Measurements from ENCODE around the gene SLCO4A1. TPM values are rescaled to one million over a fixed set of nuclear protein-coding genes. Genes with fewer than 3 reads are reported as not detected.

The SLCO4A1 gene
- total RNA-seq, 1 donor from 2014 or later, result 31.1 TPM

DNA sequence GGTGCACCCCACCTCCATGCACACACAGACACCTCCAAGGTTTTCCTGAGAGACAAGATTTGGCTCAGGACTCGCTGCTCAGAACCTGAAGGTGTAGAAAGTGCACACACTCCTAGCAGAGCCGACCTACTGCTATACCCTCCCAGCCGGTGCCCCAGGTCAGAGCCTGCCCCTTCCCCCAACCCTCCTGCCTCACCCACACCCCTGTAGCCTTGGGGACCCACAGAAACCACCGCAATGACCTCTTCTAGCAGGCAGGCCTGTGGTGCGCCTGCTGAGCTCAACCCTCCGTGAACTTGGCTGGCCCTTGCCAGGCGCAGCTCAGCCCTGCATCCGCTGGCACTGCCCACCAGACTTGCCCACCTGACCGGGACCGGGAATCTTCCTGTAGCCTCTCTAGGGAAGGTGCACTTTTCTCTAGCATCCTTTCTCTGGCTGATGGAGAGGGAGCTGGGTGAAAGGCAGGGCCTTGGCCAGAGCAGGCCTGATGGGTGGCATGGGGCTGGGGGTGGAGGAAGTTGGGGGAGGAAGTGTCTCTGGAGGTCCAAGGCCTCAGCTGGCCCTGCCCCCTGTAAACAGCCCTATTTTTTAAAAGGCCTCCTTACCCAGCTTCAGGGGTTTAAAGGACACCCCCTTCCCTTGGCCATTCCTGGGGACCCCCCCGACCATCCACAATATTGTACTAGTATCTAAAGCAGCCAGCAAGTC, 36.9 kb upstream of the SLCO4A1 start:
- intact Hi-C loops (cut with DNase I), result no loop called here
- ATAC-seq (no peak), DNase-seq (ENCODE audit: low spot score) (no peak)

- no peak for ATAC-seq
- no peak for DNase-seq (ENCODE audit: low spot score)
- intact Hi-C loops (cut with DNase I), result no loop called here
These were observed 36.3 kb upstream of the SLCO4A1 start for GRCh38 chr20:62606016-62606415.

- intact Hi-C loops (cut with DNase I), result no loop called here
- ATAC-seq (peak; percentile 76), DNase-seq (ENCODE audit: low spot score) (peak; percentile 75)
These were observed 35.6 kb upstream of the SLCO4A1 start for GRCh38 chr20:62606551-62607201.

- no peak for ATAC-seq
- intact Hi-C loops (cut with DNase I), result no loop called here
- no peak for DNase-seq (ENCODE audit: low spot score)
These were observed 34.7 kb upstream of the SLCO4A1 start for GRCh38 chr20:62607366-62608217.

DNA sequence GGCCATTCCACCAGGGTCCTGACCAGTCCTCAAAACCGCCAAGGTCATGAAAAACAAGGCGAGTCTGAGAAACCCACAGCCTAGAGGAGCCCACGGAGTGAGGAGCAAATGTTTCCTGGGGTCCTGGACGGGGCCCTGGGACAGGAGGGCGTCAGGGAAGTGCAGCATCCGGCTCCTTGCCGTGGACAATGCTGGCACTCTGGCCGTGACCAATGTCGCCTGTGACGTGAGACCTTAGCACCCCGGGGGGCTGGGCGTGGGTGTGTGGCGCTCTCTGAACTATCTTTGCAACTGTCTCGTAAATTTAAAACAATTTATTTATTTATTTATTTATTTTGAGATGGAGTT, 34.1 kb upstream of the SLCO4A1 start:
- DNase-seq (ENCODE audit: low spot score) (no peak), ATAC-seq (no peak)
- intact Hi-C loops (cut with DNase I), result no loop called here

- intact Hi-C loops (cut with DNase I), result no loop called here
- DNase-seq (ENCODE audit: low spot score) (no peak), ATAC-seq (no peak)
These were observed 33.0 kb upstream of the SLCO4A1 start for GRCh38 chr20:62609279-62609720.

DNA sequence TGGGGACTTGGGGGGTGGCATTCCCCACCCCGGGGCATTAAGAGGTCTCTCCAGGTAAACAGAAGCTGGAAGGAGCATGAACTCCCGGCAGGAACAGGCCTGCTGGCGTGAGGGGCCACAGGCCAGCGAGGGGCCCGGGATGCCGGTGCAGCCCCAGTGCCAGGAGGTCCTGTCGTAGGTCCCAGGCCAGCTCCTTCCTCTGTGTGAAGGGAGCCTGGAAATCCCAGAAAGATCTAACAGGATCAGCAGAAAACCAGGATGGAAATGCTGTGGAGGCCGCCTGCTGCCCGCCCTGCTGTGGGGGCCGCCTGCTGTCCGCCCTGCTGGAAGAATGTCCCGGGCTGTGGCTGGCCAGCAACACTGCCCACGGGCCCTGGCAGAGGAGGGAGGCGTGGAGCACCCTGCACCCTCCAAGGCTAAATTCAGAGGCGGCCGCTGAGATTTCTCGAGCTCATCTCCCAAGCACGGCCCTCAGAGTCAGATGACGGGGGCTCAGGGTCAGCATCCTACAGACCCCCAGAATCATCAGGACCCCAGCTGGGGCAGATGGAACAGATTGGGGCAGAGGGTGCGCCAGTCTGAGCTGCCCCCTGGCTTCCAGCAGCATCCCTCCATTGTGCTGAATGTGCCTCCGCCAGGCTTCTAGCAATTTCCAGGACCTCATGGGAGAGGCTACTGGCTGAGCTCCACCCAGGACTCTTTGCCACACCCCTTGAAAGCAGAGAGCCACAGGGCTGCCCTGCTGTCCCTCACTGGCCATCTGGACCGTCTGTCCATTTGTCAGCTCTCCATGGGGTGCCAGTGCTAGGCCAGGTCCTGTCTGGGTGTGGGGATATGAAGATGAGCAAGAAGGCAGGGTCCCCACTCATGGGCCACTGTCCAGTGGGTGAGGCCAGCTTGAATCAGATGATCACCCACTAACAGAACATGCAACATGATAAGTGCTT, 32.2 kb upstream of the SLCO4A1 start:
- intact Hi-C loops (cut with DNase I), result no loop called here
- no peak for DNase-seq (ENCODE audit: low spot score)
- no peak for ATAC-seq

DNA sequence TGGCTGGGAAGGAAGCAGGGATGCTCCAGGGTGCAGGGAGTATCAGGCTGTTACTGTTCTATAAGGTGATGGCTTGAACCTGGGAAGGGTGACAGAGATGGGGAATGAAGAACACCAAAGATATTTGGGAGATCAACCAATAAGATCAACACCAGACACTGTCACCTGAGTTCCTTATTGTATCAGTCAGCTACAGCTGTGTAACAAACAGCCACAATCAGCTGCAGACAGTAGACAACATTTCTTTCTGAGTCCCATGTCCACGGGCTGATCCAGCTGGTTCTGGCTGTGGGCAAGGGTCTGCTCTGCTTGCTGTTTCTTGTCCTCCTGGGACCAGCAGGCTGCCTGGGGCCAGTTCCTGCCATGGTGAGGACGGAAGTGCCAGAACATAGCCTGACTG, 31.3 kb upstream of the SLCO4A1 start:
- intact Hi-C loops (cut with DNase I), result no loop called here
- ATAC-seq (no peak), DNase-seq (ENCODE audit: low spot score) (no peak)

GRCh38 chr20:62611819-62612218, 30.5 kb upstream of the SLCO4A1 start:
- no peak for DNase-seq (ENCODE audit: low spot score)
- ATAC-seq, result no peak
- intact Hi-C loops (cut with DNase I), result no loop called here

DNA sequence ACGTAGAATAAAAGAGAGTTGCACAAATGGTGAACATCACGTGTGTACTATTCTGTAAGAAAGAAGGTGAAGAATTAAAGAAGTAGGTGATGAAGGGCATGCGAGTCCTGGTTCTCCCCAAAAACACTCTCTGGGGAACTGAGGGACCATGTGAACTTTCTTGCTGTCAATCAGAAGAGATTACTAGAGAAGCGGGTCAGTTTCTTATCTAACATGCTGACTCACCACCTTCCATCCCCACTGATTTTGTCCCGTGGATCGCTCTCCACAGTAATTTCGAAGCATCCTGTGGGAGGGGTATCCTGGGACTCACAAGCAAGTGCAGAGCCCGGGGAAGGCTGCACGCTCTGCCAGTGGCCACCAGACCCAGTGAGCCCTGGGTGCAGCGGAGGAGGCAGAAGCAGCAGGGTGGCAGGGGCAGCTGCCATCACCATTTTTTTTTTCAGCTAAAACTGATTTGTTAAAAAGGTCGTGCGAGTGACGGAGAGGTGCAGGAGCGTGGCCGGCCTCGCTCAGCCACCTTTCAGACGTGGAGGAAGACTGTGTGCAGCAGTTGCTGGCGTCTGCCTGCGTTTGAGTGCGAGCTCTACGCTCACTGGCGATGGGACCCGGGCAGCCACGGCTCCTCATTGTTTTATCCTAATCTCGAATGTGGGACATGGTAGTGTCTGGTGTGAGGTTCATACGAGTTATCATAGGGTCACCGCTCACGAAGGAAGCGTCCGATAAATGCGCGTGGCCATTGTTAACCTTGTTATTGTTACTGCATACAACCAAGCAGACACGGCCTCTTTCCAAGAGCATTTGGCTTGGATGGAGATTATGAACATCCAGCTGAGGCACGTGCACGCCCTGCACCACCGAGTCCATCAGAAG, 28.0 kb upstream of the SLCO4A1 start:
- intact Hi-C loops (cut with DNase I), result no loop called here
- DNase-seq (ENCODE audit: low spot score) (no peak), ATAC-seq (no peak)

- DNase-seq (ENCODE audit: low spot score) (no peak), ATAC-seq (no peak)
- intact Hi-C loops (cut with DNase I), result no loop called here
These were observed 27.2 kb upstream of the SLCO4A1 start for GRCh38 chr20:62614961-62615680.

DNA sequence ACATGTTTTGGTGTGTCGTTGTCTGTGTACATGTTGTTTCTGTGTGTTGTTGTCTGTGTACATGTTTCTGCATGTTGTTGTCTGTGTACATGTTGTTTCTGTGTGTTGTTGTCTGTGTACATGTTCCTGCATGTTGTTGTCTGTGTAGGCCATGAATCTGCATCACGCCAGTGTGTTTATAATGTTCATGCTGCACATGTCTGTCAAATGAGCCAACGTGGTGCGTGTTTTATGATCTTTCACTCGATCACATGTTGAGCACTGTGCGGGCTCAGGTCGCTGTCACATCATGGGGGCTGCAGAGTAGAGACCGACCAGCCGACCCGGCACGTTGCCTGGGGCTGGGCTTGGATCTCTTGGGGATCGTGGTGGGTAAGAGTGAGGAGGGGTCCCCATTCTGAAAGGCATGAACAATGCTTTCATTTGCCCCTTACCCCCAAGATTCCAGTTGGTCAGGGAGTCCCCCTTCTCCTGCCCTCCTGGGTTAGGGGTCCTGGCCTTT, 26.5 kb upstream of the SLCO4A1 start:
- ATAC-seq, result no peak
- intact Hi-C loops (cut with DNase I), result no loop called here
- no peak for DNase-seq (ENCODE audit: low spot score)

- DNase-seq (ENCODE audit: low spot score), result peak; percentile 78
- intact Hi-C loops (cut with DNase I), result no loop called here
- peak; percentile 75 for ATAC-seq
These were observed 25.3 kb upstream of the SLCO4A1 start for GRCh38 chr20:62616728-62617621.

- ATAC-seq (peak; percentile 40), DNase-seq (ENCODE audit: low spot score) (no peak)
- intact Hi-C loops (cut with DNase I), result no loop called here
These were observed 24.4 kb upstream of the SLCO4A1 start for GRCh38 chr20:62617711-62618483.
